GM20431 (cell line): ENCODE data around the gene STK24.
"Not testable (repeated sequence)": the region's sequence is repeated elsewhere in the genome, so short reads cannot be mapped to it uniquely, and the experiment has no call there.

Experiments
- in situ Hi-C: fragments of 300-500 bp; cut with MseI, MboI; formaldehyde crosslinking; loops from one replicate; pipeline ENCODE4 v1.15.0; 2020; ENCODE audit warnings: low sequenced_read_pairs; ENCODE audit not compliant: unreplicated experiment

The STK24 gene

GRCh38 chr13:98584668-98585397, 7.9 kb upstream of the STK24 start:
- in situ Hi-C loops = loop anchor here (10.0 kb wide), 1 partner anchor 110 kb away; no protein-coding TSS in a partner anchor

DNA sequence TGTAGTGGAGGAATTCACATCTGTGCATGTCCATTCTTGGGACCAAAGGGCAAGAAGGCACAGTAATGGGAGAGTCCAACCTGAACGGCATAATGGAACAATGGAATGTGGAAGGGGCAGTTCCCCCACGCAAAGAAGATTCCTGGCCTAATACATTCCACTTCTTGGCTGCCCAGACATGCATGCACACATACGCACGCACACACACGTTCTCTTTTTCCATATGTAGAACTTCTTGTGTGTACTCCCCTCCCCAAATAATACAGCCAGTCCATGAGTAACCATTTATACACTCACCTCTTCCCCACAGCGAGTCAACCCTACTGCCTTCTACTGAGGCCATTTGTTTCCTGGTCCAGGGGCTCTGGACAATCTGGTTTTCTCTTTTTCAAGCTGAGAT, 6.0 kb upstream of the STK24 start:
- in situ Hi-C loops = loop anchor here (10.0 kb wide), 1 partner anchor 108 kb away; no protein-coding TSS in a partner anchor

DNA sequence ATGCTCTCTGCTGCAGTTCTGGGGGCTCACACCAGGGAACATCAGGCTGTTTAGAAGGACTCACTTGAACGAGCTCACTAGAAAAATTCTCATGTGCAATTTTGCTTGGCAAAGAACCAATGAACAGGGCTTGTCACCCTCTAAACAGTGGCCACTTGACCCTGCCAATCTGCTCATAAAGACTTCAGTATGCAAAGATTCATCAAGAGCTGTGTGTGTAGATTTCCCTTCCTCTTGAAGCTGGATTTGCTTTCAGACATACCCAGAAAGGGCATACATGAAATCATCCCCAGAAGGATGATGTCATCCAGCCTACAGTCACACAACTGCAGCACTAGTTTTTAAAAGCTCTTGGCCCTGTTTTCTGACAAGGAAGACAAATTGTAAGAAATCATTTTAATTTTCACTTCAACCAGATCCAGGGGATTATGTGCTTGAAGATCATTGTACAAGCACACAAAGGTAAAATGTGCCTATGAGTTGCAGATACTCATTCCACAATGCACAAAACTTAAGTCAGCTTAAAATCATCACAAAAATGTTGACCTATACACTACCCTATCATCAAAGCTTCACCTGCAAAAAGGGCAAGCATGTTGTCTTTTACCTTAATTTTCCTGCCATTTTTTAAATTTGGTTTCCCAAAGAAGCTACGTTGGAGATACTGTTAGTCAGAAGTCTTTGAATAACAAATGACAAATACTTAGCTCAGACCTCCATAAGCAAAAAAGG, 5.2 kb upstream of the STK24 start:
- in situ Hi-C loops = loop anchor here (10.0 kb wide), 1 partner anchor 107 kb away; no protein-coding TSS in a partner anchor

GRCh38 chr13:98581381-98581780, 4.5 kb upstream of the STK24 start:
- in situ Hi-C loops = loop anchor here (10.0 kb wide), 1 partner anchor 107 kb away; no protein-coding TSS in a partner anchor

GRCh38 chr13:98580420-98580819, 3.5 kb upstream of the STK24 start:
- in situ Hi-C loops = loop anchor here (10.0 kb wide), 1 partner anchor 106 kb away; no protein-coding TSS in a partner anchor

GRCh38 chr13:98577836-98578285, 954 bp upstream of the STK24 start:
- in situ Hi-C loops = no loop called here

GRCh38 chr13:98576200-98576945, 534 bp downstream of the STK24 start:
- in situ Hi-C loops = no loop called here

DNA sequence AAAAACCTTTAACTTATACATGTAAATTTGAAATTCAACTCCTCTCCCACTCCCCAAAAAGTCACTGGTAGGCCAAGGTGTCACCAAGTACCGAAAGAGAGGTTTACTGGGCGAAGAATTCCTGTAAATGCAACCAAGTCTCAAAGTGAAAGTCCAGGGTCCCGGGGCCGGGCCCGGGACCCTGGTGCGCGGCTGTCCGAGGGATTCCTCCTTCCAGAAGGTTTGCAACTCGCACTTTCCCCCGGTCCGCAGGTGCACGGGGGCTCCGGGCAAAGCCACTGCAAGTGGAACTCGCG, 1.1 kb downstream of the STK24 start:
- in situ Hi-C loops = no loop called here

- in situ Hi-C loops = no loop called here
Observed at GRCh38 chr13:98575009-98575903, 1.7 kb downstream of the STK24 start.

DNA sequence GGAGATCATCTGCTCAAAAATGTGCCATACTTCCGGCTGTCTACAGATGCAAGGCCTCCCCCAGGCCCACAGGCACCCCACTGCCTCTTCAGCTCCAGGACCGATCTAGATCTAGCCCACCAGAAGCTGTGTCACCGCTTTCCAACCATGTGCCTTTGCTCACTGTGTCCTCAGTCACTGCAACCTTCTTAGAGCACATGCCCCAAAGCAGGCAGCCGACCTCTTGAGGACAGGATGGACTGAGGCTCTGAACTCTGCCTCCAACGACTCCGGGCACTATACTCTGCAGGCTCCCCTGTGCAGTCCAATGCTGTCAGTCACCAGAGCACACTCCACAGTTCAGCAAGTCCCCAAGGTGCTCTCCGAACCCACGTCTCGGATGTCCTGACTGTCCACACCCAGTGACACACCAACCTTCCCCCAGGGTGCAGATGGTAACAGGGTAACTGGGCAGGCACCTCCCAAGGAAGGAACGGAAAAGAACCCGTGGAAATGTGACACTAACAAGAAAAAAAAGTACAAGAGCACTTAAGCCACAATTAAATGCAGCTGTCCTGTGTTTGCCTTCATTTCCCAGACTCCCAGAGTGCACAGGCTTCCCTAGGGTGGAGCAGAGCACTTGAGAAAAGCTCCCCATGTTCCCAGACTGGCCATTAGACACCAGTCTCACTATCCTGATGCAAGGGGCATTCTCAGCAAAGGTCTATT, 4.8 kb downstream of the STK24 start:
- in situ Hi-C loops = no loop called here

GRCh38 chr13:98570929-98571372, 6.0 kb downstream of the STK24 start:
- in situ Hi-C loops = no loop called here

GRCh38 chr13:98569494-98570367, 7.2 kb downstream of the STK24 start:
- in situ Hi-C loops = not testable (repeated sequence)

DNA sequence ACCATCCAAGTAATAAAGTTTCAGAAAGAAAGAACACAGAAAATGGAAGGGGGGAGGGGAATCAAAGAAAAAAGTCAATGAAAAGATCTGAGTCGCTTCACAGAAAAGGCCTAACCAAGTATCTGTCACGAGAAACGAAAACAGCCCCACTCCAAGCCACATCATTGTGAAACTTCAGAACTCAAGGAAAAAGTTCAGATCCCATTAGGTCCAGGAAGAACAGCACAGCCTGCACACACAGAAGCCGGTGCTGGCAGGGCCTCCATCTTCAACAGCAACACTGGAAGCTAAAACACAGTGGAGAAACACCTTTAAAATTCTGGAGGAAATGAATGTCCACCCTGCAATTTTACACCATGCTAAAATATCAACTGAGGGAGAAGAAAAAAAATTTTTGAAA, 8.0 kb downstream of the STK24 start:
- in situ Hi-C loops = no loop called here

- in situ Hi-C loops = no loop called here
Observed at GRCh38 chr13:98567140-98567539, 9.8 kb downstream of the STK24 start.

- in situ Hi-C loops = no loop called here
Observed at GRCh38 chr13:98565726-98566565, 11.0 kb downstream of the STK24 start.

GRCh38 chr13:98564204-98564603, 12.7 kb downstream of the STK24 start:
- in situ Hi-C loops = no loop called here

GRCh38 chr13:98563071-98563470, 13.8 kb downstream of the STK24 start:
- in situ Hi-C loops = no loop called here
